GM19099 (cell line): ENCODE data around the gene HSD11B2.

Experiments
- POLR2A ChIP-seq: IDR thresholded peaks from 3 replicates; pipeline ENCODE4 v1.6.1; 2011; ENCODE audit warnings: low read depth; ENCODE audit not compliant: insufficient read length; ENCODE audit errors: extremely low read depth

Gene HSD11B2

DNA sequence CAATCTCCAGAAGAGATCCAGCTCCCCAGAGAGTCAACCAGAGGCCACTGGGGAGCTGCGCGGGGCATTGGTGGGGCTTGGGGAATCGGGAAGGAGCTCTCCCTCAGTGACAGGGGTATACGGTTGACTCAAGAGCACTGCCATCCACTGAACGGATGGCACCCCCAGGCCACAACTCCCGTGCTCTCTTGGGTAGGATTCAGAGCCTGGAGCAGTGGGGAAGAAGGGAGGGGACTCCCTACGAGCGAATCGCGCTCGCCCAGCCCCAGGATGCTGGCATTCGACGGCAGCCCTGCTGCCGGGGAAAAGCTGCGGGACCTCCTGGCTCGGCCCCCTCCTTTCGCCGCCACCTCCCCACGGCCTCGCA is 37.1 kb upstream of the HSD11B2 start:
- no peak for TF ChIP-seq POLR2A

DNA sequence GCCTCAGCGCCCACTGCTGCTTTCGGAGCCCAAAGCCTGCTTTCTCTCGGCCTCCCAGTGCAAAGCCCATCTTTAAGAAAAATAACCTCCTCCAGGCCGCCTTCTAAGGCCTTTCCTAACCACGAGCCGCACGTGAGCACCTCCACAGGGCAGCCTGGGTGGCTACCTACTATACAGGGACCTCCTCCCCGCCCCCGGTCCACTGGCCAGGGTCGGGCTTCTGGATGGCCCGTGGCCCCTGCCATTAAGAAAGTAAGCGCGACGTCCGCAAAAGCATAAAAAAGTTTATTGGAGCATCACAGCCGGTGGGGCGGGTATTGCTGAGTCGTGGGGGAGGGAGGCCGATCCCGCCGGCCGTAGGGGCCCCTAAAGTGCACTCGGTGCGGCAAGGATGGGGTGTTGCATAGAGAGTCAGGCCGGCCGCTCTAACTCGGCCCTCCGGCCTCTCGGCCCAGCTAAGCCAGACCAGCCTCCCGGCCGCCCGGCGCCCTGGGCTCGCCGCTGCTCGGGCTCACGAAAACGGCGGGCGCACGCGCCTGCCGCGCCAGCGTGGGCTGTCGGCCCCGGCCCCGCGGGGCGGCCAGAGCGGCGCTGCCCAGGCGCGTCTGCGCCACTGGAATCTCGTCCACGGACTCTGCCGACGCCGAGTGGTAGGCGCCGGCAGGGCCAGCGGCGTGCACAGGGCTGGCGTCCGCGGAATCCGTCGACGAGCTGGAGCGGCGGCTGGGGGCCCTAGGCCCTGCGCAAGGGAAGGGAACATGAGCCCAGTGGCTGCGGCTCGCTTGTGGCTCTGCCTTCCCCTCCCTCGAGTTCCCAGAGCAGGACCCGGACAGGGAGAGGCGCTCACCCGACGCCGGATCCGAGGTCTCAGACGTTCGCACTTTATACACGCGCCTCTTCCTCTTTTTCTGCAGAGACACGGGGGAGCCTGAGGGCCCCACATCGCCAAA is 36.5 kb upstream of the HSD11B2 start:
- no peak for TF ChIP-seq POLR2A

DNA sequence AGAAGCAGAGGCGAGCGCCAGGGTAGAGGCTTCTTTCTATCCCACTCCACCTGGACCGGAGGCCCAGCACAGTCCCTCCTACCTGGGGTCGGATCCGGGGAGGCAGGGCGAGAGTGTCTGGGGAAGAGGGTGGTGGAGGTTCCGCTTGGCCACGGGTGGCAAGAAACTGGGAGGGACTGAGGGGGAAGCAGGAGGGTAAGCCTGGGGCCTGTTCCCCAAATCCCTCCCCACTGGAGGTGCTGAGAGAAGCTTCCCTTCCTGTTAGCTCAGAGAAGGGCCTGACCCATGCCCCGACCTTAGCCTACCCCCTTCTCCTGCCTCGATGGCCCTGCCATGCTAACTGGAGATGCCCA is 35.8 kb upstream of the HSD11B2 start:
- no peak for TF ChIP-seq POLR2A

GRCh38 chr16:67395458-67396158 is 35.3 kb upstream of the HSD11B2 start:
- TF ChIP-seq POLR2A = no peak

- TF ChIP-seq POLR2A = no peak
Measured at GRCh38 chr16:67396159-67397035, 34.5 kb upstream of the HSD11B2 start.

GRCh38 chr16:67397036-67397801 is 33.7 kb upstream of the HSD11B2 start:
- TF ChIP-seq POLR2A = no peak

GRCh38 chr16:67397812-67398545 is 32.9 kb upstream of the HSD11B2 start:
- no peak for TF ChIP-seq POLR2A

- no peak for TF ChIP-seq POLR2A
Measured at GRCh38 chr16:67398546-67399217, 32.2 kb upstream of the HSD11B2 start.

- no peak for TF ChIP-seq POLR2A
Measured at GRCh38 chr16:67399218-67399733, 31.6 kb upstream of the HSD11B2 start.

DNA sequence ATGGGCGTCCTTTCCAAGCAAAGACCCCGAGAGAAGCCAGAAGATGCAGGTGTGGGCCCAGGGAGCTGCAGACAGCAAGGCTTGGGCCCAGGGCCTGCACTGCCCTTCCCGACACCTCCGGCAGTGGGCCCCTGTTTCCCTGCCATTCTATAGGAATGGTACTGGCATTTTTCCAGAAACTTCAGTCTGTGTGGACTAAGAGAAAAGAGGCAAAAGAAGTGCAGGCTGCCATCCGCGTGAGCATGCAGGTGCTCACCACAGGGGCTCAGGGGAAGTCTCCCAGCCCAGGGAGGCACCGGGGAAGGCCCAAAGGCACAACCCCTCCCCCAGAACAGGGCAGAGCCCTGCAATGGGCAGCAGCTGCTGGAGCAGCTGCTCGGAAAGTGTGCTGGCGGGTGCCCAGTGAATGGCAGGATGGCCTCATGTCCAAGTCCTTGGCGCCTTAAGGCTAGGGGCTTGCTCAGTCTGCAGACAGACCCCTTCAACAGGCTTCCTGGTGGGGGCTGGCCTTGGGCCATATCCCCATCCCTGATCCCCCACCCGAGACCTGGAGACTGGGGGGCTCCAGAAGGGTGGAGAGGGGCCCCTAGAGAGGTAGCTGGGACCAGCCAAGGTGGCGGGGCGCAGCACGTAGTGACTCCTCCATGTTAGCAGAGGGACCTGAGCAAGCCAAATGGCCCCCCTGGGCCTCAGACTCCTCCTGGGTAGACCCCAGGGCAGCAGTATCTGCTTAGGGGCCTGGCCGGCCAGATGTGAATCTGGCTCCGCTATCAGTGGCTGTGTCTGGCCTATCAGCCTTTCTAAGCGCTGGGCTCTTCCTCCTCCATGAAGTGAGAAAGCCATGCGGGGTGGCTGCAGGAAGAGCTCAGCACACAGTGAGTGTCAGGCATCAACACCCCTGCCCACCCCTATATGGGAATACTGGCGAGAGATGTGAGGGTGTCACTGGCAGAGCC is 30.9 kb upstream of the HSD11B2 start:
- no peak for TF ChIP-seq POLR2A

GRCh38 chr16:67400901-67401300 is 30.0 kb upstream of the HSD11B2 start:
- no peak for TF ChIP-seq POLR2A

DNA sequence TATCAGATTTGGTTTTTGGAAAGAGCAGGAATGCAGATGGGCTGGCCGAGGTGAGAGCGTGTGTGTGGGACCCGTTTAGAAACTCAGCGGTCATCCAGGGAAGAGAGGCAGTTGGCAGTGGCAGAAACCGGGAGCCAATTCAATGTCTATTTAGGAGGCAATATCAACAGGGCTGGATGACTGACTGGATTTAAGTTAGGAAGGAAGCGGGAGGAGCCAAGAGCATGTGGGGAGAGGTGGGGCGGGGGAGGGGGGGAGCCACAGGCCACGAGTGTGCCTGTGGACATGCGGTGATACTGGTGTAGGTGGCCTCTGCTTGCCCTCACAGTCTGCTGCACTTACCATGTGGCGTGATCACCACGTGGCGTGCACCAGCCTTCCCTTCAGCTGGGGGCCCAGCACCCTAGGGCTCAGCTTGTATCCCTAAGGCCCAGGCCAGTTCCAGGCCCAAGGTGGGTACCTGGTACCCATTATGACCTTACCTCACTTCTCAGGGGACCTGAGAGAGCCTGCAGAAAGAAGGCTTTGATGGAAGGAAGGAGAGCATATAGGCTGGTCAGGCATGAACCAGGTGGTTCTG is 26.9 kb upstream of the HSD11B2 start:
- TF ChIP-seq POLR2A = no peak
